Right lobe of liver (tissue), 6 donors: Measurements from ENCODE around the gene CUX1. TPM values are rescaled to one million over a fixed set of nuclear protein-coding genes. Genes with fewer than 3 reads are reported as not detected.
A peak's percentile ranks its signal among the peaks of the same experiment; 100 is the strongest.

ENCODE experiments used
- ATAC-seq, 4 donors: fragments of 200-7000 bp; cut with Tn5 transposase; one replicate each; pipeline ENCODE4 v1.9.1; 2020; ENCODE audit warnings: mild to moderate bottlenecking in 4 of 4, moderate library complexity in 4 of 4
- DNase-seq, 3 donors: peaks; one replicate each; pipeline ENCODE4 v3.0.0-alpha.2; 2020
- H3K27ac ChIP-seq, 3 donors: fragments of 200-600 bp; one replicate each; pipeline ENCODE4 v1.8.0; 2022
- H3K27me3 ChIP-seq, 2 donors: fragments of 200-600 bp; one replicate each; pipeline ENCODE4 v1.8.0; 2022
- H3K36me3 ChIP-seq, 4 donors: fragments of 200-600 bp; sonication (generic) in 1 of 4; one replicate each; pipeline versions ENCODE4 v1.5.1 to v1.8.0; 2017 to 2022; ENCODE audit warnings: control low read depth in 1 of 4
- H3K4me1 ChIP-seq, 4 donors: fragments of 200-600 bp; sonication (generic) in 1 of 4; one replicate each; pipeline versions ENCODE4 v1.5.1 to v1.8.0; 2017 to 2022; ENCODE audit warnings: control low read depth in 1 of 4
- H3K4me3 ChIP-seq, 3 donors: fragments of 200-600 bp; one replicate each; pipeline ENCODE4 v1.8.0; 2022
- H3K9me3 ChIP-seq, 4 donors: fragments of 200-600 bp; sonication (generic) in 1 of 4; one replicate each; pipeline versions ENCODE4 v1.5.1 to v1.8.0; 2017 to 2022; ENCODE audit warnings: control low read depth in 1 of 4
- POLR2A ChIP-seq: fragments of 450-650 bp; IDR thresholded peaks from one replicate; pipeline ENCODE4 v1.6.1; 2017; ENCODE audit warnings: antibody characterized with exemption, mild to moderate bottlenecking
- WGBS: methylation state at CpG from one replicate; pipeline ENCODE4 v1.1.6; 2018; ENCODE audit warnings: low coverage, low lambda C conversion rate; ENCODE audit not compliant: insufficient coverage; ENCODE audit errors: missing lambda C conversion rate; 5-methylcytosine and 5-hydroxymethylcytosine counted together
- intact Hi-C, 2 donors: fragments of 100-400 bp; cut with DNase I; formaldehyde crosslinking; loops; one replicate each; pipeline versions ENCODE4 v1.11.2 to v1.14.1; 2022
- total RNA-seq, 6 experiments: library from RNA; depleted of rRNA in 2 of 6; stranded (reverse); fragments of >200 nt in 2 of 6; fragmentation: NEBNext Ultra II Directional in 3 of 6; extraction: Animal tissue kit (Norgen Biotek cat#: 25700) in 3 of 6; gene quantifications; one replicate each; pipeline versions ENCODE4 v1.1.0 to v1.2.4, GENCODE V29; 2016 to 2023
- TF ChIP-seq, protein P1 (sequence below), 4 donors: fragments of 200-600 bp in 3 of 4; fragments of 450-650 bp in 1 of 4; IDR thresholded peaks; one replicate each; pipeline versions ENCODE4 v1.5.1 to v1.8.0; 2016 to 2022; ENCODE audit warnings: antibody characterized with exemption in 4 of 4, mild to moderate bottlenecking in 2 of 4
- donor health status: DM: no; HTN: yes; CAD: no.
- donor health status: DM: no; HTN: no; CAD: no.
- donor health status: DM: no; HTN: no; CAD: no.
- donor health status: DM: no; HTN: yes; CAD: no.
- donor health status: DM: no; HTN: yes; CAD: no.

Gene CUX1
- total RNA-seq, 6 experiments from 2014 or later: 34.3 to 53.1 (median 40.6) TPM

DNA sequence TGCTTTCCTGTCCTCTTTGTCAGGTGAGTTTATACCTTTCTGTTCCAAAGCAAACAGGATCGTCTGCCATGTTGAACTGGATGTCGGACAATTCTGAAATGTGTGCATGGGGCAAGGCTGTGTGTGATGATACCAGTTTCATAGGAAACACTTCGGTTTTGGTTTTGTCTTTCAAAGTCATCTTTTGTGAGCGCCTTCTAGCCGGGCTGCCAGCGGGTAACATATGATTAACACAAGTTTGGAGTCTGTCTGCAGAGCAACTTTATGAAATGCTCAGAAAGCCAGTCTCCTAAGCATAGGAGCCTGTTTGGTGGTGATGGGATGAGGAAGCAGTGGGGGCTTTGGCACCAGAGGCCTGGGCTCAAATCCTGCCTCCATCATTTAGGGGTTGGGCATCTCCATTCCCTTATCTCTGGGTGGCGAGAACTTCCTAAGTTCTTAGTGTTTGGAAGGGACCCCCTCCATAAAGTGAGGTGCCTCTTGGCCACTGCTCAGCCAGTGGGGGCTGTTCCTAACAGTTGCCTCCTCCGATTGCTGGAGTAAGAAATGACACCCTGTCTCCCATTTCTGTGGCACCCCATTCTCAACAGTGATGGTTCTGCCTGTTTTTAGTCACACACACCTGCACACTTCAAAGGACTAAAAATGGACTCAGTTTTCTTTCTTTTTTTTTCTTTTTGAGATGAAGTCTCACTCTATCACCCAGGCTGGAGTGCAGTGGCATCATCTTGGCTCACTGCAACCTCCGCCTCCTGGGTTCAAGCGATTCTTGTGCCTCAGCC is 36.8 kb downstream of the CUX1 start:
- Histone ChIP-seq H3K4me1 (peaks cover 0 to 37% (median 10%) of the 10 kb centered on the region in 4 donors), H3K9me3 (no peaks in the 10 kb centered on the region), H3K27ac (no peak overlapping the region), H3K4me3 (no peak overlapping the region), H3K36me3 (no peaks in the 10 kb centered on the region), H3K27me3 (no peaks in the 10 kb centered on the region)
- DNase-seq (no peak), ATAC-seq (no peak)
- intact Hi-C loops: no loop called here
- no peak for TF ChIP-seq POLR2A
- TF ChIP-seq, protein P1, sequence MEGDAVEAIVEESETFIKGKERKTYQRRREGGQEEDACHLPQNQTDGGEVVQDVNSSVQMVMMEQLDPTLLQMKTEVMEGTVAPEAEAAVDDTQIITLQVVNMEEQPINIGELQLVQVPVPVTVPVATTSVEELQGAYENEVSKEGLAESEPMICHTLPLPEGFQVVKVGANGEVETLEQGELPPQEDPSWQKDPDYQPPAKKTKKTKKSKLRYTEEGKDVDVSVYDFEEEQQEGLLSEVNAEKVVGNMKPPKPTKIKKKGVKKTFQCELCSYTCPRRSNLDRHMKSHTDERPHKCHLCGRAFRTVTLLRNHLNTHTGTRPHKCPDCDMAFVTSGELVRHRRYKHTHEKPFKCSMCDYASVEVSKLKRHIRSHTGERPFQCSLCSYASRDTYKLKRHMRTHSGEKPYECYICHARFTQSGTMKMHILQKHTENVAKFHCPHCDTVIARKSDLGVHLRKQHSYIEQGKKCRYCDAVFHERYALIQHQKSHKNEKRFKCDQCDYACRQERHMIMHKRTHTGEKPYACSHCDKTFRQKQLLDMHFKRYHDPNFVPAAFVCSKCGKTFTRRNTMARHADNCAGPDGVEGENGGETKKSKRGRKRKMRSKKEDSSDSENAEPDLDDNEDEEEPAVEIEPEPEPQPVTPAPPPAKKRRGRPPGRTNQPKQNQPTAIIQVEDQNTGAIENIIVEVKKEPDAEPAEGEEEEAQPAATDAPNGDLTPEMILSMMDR (IDR thresholded peaks at IDR 0.05): no peak
- 86% methylated on average over 4 of the region's 10 CpGs for WGBS

DNA sequence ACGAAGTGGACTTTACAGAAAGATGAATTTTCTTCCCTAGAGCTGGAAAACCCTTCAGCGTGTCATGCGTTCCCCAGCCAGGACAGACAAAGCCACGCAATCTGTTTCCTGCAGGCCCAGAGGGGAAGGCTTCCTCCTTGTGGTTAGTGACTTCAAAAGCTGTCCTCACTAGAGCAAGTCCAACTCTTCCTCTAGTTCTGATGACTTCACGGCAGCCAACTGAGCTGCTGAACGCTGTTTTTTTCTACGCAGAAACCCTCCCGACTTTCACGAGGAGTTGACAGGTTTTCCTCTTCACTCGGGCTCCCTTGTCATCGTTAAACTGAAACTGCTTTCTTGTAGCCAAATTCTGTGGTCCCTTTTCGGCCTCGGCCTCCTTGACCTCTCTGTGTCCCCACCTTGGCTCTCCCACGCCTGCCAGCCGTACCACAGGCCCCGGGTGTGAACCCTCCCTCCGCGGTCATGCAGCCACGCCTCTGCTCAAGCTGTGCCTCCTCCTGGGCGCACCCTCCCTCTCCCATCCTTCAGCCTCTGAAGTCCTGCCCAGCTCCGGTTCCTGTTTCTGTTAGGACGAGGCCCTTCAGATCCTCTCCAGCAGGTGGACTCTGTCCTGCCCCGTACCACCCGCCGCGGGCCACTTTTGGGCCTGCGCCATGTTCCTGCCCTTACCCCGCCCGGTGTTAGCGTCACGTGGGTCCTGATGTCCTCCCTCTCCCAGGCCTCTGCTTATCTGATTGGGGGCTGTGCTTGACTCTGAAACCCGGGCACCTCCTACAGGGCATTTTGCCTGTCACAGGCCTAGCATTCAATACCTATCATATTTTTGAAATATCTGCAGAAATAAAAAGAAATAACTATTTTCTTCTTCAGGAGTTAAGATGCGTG is 39.3 kb downstream of the CUX1 start:
- Histone ChIP-seq H3K9me3 (no peaks in the 10 kb centered on the region), H3K27me3 (no peaks in the 10 kb centered on the region), H3K36me3 (no peaks in the 10 kb centered on the region), H3K4me3 (peak overlapping the region; percentile 20 to 43 (median 21)), H3K4me1 (peaks cover 0 to 49% (median 14%) of the 10 kb centered on the region in 4 donors), H3K27ac (peak overlapping the region; percentile 87 to 90 (median 88))
- WGBS: 5% methylated on average over 33 of the region's 33 CpGs
- TF ChIP-seq, protein P1 (IDR thresholded peaks at IDR 0.05): peak; percentile 35 to 62 (median 54)
- TF ChIP-seq POLR2A: peak; percentile 36
- ATAC-seq: peak; percentile 88 to 95 (median 92)
- intact Hi-C loops: no loop called here
- DNase-seq: peak; percentile 95 to 98 (median 98)

DNA sequence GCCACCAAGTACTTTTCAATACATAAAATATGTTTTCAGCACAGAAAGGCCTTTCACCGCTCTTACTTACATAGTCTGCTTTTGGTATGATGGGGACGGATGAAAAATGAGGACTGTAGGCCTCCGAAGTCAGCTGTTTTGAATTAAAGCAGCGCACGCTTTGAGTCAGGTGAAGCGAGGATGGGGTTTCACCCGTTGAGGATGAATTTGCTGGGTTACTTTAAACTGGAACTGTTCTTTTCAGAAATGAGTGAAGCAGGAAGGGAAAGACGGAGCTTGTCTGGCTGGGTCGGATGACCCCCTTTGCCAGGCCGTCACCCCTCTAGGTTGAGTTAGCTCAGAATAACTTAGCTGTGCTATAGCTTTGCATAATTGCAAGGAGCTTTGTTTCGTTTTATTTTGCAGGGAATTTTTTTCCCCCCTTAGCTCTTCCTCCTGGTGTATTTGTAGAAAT is 40.0 kb downstream of the CUX1 start:
- no peak for ATAC-seq
- no peak for DNase-seq
- Histone ChIP-seq H3K4me3 (peak overlapping the region in 1 of 3 donors; percentile 21), H3K4me1 (peaks cover 0 to 49% (median 14%) of the 10 kb centered on the region in 4 donors), H3K9me3 (no peaks in the 10 kb centered on the region), H3K27me3 (no peaks in the 10 kb centered on the region), H3K27ac (peak overlapping the region; percentile 87 to 90 (median 88)), H3K36me3 (no peaks in the 10 kb centered on the region)
- 43% methylated on average over 10 of the region's 11 CpGs for WGBS
- intact Hi-C loops: no loop called here
- TF ChIP-seq, protein P1 (IDR thresholded peaks at IDR 0.05): no peak
- no peak for TF ChIP-seq POLR2A

DNA sequence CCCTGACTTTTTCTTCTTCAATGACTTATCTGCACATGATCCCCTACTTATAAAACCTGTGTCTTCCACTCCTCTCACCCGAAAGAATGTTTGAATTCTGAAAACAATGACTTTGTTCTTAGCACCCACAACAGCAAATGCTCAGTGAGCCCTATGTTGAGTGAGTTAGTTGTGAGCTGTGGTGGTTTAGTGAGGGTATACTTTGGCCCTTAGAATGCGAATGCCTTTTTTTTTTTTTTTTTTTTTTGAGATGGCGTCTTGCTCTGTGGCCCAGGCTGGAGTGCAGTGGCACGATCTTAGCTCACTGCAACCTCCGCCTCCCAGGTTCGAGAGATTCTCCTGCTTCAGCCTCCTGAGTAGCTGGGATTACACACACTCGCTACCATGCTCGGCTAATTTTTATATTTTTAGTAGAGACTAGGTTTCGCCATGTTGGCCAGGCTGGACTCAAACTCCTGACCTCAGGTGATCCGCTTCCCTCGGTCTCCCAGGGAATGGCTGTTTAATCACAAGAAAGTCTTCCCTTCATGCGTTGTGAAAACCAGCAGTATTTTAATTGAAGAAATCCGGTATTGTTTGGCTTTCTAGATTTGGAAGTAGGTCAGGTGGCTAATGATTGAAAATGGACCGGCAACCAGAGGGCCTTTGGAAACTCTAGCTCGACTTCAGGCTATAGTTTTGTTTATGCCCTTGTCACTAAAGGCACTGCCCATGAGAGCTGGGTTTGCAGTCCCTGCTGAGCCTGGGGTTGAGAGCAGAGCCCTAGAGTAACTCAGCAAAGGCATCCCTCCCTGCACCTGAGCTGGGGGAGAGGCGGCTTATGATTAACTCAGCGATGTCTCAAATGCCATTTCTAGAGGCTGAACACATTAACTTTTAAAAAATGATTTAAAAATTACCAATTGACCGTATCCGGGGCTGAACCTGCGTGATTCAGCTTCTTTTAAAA is 41.3 kb downstream of the CUX1 start:
- peak; percentile 19 for TF ChIP-seq POLR2A
- TF ChIP-seq, protein P1 (IDR thresholded peaks at IDR 0.05): no peak
- 42% methylated on average over 18 of the region's 20 CpGs for WGBS
- Histone ChIP-seq H3K9me3 (no peaks in the 10 kb centered on the region), H3K27ac (peak overlapping the region; percentile 19 to 88 (median 51)), H3K27me3 (no peaks in the 10 kb centered on the region), H3K4me3 (no peak overlapping the region), H3K36me3 (no peaks in the 10 kb centered on the region), H3K4me1 (peaks cover 0 to 49% (median 14%) of the 10 kb centered on the region in 4 donors)
- ATAC-seq (peak; percentile 37 to 60 (median 46)), DNase-seq (peak in 1 of 3 donors; percentile 73)
- intact Hi-C loops: no loop called here
